NCI-H1092 treated with DMSO at 0.1 percent for 48 hours (cell line): ENCODE measurements around the gene ACTL10.

Experiments
- DNase-seq: peaks from one replicate; lab custom pipeline; 2025; lab: John Stamatoyannopoulos, UW

ACTL10 gene

DNA sequence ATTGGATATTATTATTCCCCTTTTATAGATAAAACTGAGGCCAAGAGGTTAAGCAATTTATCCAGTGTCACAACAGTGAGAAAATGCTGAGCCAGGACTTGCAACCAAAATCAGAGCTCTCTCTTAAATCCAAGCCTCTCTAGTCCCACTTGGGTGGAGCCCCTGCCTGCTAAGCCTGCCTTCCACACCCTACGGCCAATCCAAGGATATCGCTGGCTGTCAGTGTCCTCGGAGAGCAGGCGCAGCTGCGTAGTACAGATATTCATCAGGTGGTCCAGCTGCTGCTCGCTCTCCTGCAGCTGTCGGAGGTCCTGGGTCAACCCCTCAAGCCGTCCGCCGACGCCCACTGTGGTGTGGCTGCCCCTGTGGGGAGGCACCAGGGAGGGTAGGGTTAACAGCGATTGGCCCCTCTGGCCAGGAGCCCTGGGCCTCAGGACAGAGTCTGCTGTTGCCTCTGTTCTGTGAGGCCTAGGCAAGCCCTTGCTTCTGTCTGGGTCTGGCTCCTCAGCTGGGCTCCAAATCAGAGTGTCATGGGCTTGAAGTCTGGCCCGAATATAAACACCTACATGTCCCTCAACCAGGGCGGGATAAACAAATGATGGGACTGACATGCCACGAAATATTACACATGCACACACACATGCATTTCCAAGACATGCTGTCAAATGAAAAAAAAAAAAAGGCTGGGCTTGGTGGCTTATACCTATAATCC, 11.4 kb downstream of the ACTL10 start:
- no peak for DNase-seq

GRCh38 chr20:33679758-33680485, 13.2 kb downstream of the ACTL10 start:
- no peak for DNase-seq

GRCh38 chr20:33680686-33681085, 13.9 kb downstream of the ACTL10 start:
- DNase-seq, result no peak

DNA sequence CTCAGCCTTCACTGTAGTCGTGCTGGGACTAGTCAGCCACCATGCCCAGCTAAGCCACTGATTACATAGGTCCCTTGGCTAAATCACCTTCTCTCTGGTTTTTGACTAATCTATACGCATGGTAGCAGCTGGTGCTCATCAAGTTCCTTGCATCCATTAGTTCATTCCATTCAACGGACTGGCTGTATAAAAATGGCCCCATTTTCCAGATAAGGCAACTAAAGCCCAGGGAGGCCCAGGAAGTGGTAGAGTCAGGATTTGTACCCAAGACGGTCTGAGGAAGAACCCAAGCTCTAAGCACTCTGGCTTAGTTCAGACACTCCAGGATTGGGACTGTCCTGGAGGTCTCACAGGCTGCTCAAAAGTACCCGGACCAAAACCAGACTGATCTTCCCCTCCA, 14.5 kb downstream of the ACTL10 start:
- DNase-seq, result no peak

DNA sequence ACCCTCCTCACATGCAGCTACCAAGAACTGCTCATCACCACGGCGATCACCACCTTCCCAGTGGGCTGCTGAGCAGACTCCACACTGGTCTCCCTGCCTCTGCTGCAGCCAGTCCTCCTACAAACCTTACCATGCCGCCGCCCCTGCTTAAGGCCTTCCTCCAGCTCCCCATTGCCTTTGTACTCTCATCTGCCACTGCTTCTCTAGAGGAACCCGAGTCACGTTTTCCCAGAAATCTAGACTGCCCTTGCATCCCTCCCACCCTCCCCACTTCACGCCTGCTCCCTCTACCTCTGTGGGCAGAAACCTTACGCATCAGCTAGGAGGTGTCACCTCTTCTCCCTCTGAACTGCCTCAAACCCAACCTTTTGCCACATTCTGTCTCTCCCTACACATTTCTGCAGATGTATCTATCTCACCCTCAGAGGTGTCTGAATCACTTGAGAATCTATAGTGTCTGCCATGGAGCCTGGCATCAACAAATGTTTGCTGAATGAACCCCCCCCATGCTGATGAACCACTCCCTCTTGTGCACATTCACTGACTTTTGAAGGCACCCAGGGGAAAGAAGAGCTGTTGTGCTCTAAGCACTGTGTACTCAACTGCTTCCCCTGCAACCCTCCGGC, 15.1 kb downstream of the ACTL10 start:
- DNase-seq, result no peak

GRCh38 chr20:33684533-33685327, 18.0 kb downstream of the ACTL10 start:
- DNase-seq, result peak; percentile 62

GRCh38 chr20:33685328-33686099, 18.8 kb downstream of the ACTL10 start:
- no peak for DNase-seq

GRCh38 chr20:33686100-33686983, 19.6 kb downstream of the ACTL10 start, which contains the start of gene E2F1:
TSS of gene E2F1 (minus strand) at chr20:33686385. CDS start at chr20:33686264, 121 bp downstream.
- peak; percentile 95 for DNase-seq

DNA sequence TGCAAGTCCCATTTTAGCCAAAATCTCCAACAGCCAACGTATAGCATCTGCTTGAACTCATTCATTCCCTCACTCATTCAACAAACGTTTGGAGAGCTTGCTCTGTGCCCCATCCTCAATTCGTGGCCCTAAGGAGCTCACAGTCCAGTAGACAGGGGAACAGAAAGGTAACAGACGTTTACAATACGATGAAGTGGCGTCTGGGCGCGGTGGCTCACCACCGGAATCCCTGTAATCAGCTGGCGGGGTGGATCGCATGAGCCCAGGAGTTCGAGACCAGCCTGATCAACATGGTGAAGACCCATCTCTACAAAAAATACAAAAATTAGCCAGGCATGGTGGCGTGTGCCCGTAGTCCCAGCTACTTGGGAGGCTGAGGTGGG, 20.2 kb downstream of the ACTL10 start:
- no peak for DNase-seq

DNA sequence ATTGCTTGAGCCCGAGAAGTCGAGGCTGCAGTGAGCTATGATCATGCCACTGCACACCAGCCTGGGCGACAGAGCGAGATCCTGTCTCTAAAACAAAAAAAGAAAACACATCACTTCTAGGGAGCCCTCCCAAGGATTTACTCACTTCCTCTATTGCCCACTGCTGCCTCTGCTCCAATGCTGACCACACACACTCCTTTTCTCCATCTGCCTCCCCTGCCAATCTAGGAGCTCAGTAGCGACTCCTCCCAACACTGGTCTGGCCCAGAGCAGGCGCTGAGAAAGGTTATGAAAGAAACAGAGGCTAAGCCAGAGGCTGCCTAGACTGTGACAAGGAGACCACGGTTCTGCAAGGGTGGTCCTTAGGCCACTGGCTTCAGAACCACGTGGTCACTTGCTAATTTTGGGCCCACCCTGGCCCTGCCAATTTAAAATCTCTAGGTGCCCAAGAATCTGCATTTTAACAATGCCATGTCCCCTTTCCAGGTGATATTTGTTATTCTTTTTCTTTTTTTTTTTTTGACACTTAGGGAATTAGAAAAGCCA, 20.7 kb downstream of the ACTL10 start:
- no peak for DNase-seq

GRCh38 chr20:33687993-33688937, 21.5 kb downstream of the ACTL10 start:
- DNase-seq, result no peak

DNA sequence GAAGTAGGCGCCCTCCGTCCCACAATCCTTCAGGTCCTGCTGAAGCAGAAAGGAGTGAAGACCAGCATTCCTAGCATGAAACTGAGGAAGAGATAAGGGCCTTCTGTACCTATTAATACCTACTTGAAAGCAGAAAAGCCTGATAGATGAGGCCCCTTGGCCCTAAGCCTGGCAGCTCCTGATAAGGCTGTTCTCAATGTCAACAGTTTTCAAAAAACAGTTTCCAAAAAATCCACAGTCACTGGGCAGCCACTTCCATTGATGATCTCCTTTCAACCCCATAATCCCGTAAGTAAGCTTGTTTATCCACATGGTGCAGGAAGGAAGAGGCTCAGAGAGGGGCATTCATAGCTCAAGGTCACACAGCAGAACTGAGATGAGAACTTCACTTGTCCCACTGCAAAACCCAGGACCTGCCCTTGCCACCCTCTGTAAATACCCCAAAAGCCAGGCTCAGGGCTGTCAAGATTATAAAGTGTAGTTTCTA, 22.2 kb downstream of the ACTL10 start:
- no peak for DNase-seq

GRCh38 chr20:33689493-33689892, 22.8 kb downstream of the ACTL10 start:
- DNase-seq, result no peak

- DNase-seq, result no peak
Measured at GRCh38 chr20:33689973-33690372, 23.2 kb downstream of the ACTL10 start.

- DNase-seq, result no peak
Measured at GRCh38 chr20:33693289-33693688, 26.5 kb downstream of the ACTL10 start.

- DNase-seq, result peak; percentile 44
Measured at GRCh38 chr20:33693741-33694638, 27.2 kb downstream of the ACTL10 start.

DNA sequence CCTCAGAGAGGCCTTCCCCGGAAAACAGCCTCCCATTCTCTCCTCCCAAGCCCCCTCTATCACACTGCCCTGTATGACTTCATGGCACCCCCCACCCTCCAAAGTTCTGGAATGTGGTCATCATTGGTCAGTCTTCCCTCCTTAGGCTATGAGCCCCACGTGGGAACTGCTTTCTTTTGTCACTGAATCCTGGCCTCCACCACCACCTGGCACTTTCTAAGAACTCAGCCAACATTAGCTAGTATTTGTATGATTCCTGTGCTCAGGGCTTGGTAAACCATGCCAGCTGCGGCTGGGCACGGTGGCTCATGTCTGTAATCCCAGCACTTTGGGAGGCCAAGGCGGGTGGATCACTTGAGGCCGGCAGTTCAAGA, 27.9 kb downstream of the ACTL10 start:
- no peak for DNase-seq

GRCh38 chr20:33696448-33696847, 29.7 kb downstream of the ACTL10 start:
- DNase-seq, result no peak
